OCI-M1 (cell line): ENCODE data around the gene UBQLN4.
"Not testable (repeated sequence)": the region's sequence is repeated elsewhere in the genome, so short reads cannot be mapped to it uniquely, and the experiment has no call there.

ENCODE experiments used
- DNase-seq: peaks from one replicate; lab custom pipeline; 2025; lab: John Stamatoyannopoulos, UW

The UBQLN4 gene

DNA sequence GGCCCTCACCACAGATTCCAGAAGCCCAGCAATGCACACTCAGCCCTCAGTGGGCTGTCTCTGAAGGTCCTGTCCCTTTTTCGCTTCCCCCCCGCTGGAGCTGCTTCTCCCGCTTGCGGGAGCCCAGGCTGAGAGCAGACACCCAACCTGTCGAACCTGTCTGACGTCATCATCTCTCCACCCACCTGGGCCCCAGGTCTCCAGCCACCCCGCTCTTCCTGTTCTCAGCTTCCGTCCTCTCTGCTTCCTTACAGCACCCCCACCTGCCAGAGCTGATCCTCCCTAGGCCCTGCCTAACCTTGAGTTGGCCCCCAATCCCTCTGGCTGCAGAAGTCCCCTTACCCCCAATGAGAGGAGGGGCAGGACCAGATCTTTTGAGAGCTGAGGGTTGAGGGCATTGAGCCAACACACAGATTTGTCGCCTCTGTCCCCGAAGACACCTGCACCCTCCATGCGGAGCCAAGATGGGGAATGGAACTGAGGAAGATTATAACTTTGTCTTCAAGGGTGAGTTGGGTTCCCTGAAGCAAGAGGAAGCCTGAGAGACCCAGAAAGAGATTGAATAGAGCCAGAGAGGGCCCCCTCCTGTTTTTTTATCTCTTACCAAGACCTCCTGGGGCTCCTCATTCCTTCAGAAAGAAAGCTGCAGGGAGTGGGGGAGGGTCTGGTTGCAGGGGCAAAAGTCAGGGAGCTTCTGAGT, 7.5 kb upstream of the UBQLN4 start, which contains the start of gene RAB25:
Gene RAB25, plus strand, starts transcription at position 224 of the 700 bp plus-strand sequence. Its CDS starts 241 bp downstream, at position 465.
- no peak for DNase-seq

DNA sequence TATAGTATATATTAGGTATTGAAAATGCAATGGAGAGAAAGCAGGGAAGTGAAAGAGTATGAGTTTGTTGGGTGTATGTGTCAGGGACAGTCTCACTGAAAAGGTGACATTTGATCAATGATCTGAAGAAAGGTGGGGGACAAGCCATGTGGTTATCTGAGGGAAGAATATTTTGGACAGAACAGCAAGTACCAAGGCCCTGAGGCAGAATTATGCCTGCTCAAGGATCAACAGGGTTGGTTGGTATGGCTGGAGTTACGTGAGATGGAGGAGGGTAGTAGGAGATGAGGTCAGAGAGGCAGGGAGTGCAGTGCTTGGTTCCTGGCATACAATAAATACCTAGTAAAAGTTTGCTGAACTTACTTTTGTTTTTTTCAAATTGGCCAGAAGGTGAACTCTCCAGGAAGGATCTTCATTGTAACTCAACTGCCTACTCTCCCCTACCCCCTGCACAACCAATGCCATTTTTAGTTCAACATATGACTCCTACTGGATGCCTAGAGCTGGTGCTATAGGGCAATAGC, 2.8 kb upstream of the UBQLN4 start:
- peak; percentile 17 for DNase-seq

DNA sequence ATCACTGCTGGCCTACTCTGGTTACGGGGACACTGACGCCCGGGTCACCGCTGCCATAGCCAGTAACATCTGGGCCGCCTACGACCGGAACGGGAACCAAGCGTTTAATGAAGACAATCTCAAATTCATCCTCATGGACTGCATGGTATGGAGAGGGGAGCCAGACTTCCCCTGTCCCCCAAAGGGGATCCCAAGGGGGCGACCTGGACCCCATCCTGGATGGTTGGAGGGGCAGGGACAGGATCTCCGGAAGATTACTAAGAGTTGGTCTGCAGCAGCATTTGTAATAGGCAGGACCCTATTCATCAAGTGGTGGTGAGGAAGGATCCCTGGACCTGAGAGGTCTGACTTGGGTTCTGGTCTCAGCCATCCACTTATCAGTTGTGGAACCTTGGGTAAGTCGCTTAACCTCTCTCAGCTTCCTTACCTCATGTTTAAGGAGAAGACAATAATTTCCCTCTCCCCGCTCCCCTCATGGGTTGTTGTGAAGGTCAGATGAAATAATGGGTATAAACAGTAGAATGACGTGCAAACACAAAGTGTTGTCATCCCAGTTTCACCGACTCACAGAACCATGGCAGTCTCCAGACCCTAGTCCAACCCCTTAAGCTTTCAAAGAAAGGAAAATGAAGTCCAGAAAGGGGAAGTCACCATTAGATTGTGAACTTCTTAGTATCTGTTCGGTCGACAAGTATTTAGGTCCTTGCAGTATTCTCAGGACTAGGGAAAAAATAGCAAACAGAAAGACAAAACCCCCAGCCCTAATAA, 1.9 kb upstream of the UBQLN4 start:
- peak; percentile 77 for DNase-seq

DNA sequence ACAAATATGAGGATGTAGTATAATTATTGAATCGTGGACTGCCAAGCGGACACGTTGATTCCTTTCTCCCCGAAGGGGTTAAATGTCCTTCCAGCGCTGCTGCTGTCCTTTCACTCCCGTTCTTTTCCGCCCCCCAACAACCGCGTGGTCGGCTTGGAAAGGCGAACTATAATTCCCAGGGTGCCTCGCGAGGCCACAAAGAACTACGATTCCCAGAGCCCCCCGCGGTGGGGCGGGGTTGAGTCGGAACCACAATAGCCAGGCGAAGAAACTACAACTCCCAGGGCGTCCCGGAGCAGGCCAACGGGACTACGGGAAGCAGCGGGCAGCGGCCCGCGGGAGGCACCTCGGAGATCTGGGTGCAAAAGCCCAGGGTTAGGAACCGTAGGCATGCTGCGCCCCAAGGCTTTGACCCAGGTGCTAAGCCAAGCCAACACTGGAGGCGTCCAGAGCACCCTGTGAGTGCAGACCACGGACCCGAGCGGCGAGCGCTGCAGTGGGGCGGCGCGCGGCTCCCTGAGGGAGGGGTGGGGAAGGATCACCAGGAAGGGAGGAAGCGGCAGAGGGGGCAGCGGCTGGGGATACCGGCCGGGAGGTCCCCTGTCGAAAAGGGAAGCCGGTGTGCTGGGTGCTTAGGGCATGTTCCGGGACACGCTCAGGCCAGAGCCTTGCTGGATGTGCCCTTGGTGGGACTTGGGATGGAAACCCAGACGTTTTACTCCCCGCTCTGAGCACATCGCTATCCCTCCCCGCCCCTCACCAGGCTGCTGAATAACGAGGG, 1.1 kb upstream of the UBQLN4 start, which contains the start of gene LAMTOR2:
Gene LAMTOR2, plus strand, starts transcription at position 283 of the 781 bp plus-strand sequence. Its CDS starts 108 bp downstream, at position 391.
- DNase-seq = peak; percentile 99

DNA sequence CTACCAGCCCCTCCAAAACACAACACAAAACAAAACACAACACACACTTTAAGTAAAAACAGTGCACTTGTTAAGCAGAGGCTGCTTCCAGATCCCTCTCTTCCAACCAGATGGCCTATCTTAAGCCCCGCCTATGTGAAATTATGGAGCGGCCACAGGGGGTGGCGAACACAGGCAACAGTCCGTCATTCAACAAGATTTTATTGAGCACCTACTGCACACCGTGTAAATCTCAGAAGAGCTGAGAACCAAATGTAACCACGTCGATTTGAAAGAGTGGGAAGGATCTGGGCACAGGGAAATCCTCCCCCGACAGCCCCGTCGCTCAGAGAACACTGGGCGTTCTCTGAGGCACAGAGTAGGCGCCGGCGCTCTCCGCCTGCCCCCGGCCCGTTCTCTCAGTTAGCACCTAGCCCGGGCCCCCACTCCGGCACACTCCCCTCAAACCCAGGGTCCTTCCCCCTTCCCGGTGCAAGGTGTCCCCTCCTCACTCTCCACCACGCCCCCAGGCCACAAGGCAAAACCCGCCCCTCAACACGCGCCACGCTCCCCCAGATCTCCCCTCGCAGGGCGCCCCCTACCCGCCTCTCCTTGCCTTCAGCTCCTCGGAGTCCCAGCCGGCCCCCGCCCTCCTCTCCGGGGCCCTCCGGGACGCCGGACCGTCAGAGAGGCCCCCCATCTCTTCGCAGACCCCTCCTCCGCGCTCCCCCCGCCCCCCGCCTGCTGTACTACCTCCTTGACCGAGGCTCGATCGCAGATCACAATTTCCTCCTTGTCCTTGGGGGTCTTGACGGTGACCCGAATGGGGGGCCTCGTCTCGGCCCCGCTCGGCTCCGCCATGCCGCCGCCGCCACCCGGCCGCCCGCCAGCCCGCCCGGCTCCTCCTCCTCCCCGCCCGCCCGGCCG, 483 bp downstream of the UBQLN4 start:
- DNase-seq = peak; percentile 82

DNA sequence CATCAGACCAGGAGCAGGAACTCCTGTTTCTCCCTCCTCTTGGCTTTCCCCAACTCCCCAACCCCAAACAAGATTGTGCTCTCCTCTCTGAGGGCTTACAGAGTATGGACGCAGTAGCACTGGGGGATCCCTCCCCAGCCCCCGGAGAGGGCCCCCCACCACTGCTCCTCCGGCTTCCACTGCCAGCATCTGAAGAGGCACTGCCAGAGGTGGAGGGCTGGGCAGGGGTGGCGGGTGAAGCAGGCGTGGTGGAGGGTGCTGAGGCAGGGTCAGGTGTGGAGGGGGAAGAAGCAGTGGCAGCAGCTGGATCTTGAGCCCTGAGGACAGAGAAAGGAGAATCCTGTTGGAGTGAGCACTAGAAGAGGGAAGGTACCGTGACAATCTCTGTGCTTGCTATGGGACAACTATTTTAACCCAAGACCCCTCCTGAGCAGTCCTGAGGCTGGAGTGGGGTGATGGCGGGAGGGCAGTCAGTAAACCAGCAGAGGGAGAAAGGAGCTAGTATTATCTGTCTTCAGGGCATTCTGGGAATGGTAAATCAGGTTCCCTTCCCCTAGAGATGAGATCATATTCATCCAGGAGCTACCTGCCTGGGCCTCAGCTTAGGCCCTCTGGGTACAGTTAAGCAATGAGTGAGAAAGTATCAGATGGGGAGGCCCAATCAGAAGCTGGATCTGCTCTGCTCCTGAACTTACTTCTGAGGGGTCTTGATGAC, 2.4 kb downstream of the UBQLN4 start:
- no peak for DNase-seq

DNA sequence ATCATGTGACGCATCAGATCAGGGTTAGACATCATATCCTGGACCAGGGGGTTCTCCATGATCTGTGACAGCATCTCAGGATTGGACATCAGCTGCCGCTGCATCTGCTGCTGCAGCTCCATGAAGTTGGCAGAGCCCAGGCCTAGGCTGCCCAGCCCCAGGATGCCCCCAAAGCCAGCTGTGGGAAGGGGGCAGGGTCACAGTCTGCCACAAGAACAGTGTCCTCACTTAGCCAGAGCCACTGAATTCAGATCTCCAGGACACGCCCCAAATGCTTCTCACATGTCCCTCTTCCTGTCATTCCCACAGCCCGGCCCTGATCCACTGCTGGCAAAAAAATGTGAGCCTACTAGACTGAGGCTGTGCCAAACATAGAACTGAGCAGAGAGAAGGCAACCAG, 3.2 kb downstream of the UBQLN4 start:
- DNase-seq = no peak

DNA sequence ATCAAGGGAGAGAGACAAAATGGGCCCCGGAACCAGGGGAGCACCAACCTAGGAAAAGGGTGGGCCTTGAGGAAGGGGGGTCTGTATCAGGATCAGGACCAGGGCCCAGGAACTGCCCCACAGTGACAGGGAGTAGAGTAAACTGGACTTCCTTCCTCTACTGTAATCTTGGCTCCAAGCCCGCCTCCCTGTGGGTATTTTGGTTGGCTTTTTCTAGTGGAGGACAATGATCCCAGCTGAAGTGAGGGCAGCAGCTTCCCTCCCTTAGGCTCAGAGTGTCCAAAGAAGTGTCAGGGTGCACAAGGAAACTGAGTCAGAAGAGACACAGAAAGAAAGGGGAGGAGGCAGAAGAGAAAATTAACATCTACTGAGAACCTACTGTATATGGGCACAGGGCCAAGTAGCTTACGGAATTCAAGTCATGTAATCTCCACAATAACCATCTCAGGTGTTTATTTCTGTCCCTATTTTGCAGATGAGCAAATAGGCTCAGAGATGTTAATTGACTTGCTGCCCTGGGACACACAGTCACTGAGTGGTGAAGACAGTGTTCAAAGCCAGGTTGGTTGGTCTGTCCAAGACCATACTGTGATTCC, 4.8 kb downstream of the UBQLN4 start:
- DNase-seq = no peak

DNA sequence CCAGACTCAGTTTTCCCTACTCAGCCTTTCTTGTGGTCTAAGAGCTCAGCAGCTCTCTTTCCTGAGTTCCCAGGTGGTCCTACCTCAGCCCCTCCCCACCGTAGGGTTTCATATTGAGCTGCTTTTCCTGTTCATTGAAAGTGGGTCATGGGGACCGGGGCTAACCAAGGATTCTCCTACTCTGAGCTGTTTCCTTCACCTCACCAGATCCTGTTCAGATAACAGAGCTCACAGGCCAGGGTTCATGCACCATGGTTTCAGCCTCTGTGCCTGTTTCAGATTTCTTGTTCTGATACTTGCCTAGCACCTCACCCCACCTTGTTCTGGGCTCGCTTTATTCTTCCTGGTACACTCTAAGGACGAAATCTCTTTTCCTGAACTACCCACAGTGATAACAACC, 8.5 kb downstream of the UBQLN4 start:
- DNase-seq = no peak

DNA sequence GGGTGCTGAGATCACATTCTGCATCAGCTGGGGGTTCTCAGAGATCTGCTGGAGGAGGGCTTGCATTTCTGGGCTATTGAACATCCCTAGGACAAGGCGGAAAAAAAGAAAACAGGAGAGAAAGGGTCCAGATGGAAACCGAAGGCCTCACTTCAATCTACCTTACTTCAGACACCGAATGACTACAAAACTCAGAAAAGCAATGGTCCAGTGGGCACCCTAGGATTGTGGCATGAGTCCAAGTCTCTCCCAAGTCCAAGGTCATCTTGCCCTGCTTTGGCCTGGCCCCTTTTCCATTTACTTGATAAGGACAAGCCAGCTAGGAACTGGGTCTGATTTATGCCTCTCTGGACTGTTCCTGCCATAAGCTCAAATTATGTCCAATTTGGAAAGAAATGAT, 10.8 kb downstream of the UBQLN4 start:
- no peak for DNase-seq

DNA sequence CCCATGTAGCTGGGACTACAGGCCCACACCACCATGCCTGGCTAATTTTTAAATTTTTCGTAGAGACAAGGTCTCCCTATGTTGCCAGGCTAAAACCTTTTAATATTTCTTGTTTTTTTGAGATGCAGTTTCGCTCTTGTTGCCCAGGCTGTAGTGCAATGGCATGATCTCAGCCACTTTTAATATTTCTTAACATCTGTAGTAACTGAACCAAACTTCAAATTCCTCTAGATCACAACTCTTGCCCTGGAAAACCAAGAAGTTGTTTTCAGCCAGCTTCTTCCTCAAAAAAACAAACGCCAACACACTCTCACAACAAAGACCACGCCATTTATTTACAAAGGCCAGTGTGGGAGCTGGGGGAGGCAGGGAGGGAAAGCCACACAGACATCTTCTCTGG, 18.6 kb downstream of the UBQLN4 start:
- not testable (repeated sequence) for DNase-seq

DNA sequence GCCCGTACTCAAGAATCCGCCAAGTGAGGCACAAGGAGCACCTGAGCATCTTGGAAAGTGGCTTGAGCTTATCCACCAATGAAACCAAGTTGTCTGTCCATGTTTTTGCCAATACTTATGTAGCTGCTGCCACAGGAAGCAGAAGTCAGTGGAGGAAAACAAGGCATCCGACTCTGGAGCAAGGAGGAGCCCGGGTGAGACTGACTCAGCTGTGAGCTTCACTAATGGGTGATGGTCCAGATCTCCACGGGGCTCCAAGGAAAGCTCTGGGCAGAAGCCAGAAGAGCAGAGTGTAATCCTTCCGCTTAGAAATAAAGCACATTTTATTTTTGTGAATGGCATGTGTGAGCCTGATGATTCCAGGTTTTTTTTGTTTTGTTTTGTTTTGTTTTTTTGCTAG, 20.6 kb downstream of the UBQLN4 start:
- no peak for DNase-seq

DNA sequence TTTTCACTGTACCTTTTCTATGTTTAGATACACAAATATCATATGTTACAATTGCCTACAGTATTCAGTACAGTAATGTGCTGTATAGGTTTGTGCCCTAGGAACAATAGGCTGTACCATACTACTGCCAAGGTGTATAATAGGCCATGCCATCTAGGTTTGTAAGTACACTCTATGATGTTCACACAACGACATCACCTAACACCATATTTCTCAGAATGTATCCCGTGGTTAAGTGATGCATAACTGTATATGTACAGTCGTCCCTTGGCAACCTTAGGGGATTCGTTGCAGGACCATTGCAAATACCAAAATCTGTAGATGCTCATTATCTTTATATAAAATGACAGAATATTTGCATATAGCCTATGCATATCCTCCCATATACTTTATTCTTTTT, 27.0 kb downstream of the UBQLN4 start:
- no peak for DNase-seq

DNA sequence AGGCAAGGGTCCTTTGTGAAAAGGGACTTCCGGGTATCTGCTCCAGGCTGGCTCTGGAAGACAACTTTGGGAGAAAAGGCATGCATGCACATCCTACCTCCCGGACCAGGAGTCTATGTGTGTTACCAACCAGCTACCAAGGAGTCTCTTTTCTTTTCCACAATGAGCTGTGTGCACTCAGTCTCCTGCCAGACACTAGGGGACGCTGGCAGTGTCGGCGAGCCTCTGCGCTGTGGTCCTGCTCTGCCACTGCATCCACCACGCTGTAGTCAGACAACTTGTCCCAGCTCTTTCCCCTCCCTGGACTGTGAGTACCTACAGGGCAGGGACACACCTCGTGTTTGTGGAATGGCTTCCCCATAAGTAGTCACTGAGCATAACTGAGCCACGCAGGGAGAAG, 27.7 kb downstream of the UBQLN4 start:
- DNase-seq = peak; percentile 80

DNA sequence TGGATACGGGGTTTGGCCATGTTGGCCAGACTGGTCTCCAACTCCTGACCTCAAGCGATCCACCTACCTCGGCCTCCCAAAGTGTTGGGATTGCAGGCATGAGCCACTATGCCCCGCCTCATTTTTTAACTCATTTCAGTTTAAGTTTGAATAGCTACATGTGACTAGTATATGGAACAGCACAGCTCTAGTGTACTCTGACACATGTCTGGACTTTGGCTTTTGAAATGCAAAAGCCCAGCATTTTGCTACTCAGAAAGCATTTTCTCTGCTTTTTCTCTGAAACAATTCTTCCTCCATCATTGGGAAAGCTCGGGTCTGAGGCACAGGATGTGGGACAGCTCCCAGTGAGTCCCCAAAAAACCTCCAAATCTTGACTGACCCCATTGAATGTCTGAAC, 28.8 kb downstream of the UBQLN4 start:
- no peak for DNase-seq

DNA sequence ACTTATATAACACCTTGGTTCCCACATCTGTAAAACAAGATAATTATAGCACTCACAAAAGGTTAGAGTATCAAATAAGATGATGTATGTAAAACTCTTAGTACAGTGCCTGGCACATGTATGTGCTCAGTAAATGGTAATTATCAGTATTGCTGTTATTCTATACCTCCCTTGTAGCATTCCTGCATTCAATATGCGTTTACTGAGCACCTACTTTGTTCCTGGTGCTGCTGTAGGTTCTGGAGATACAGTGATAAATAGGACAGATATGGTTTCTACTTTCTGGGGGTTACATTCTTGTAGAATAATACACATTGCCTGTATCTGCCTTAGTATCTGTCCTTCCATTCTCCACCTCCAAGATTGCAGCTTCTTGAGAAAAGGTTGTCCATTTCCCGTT, 31.6 kb downstream of the UBQLN4 start:
- no peak for DNase-seq

DNA sequence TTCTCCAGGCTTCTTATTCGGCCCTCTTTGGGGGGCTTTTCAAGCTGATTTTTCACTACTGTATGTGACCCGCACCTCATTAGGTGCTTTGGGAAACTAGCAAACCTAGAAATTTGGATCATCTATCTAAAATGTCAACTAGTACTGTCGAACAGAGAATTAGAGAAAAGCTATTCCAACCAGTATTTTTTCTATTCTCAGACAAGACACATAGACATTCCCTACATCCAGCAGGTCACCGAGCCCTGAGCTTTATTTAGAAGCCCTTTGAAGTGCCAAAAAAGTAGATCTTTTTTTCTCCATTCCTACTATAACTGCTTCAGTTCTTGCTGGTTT, 32.5 kb downstream of the UBQLN4 start:
- no peak for DNase-seq

DNA sequence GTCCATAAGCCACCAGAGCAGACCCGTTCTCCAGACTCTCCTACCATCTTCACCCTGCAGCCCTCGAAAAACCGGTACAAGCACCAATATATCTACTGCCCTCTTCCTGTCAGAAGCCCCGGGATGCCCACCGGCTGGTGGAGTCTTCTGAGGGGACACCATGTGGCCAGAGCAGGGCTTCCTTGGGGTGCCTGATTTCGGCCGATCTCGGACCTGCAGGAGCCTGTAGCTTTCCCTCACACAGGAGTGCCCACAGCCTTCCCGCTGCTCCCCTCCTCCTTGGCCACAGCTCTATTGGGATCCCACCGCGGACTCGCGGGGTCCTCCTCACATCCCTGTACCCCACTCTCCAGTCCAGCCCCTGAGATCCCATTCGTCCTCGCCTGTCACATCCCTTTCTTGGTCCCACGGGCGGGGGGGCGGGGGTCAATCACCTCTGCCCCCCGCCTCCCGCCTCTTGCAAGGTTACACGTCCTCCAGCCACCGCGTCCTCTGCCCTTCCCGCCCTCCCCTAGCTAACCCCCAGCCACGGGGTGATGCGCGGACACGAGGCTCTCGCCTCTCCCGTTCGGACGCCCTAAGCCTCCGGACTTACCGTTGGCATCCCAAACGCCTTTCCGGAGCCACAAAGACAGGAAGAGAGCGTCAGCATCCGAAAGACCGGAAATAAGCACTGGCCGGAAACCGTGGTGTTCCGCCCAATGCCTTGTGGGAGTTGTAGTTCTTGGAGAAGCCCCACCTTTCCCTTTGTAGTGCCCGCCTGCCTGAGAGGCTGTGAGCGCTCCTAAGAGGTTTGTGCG, 33.1 kb downstream of the UBQLN4 start, which contains the start of gene SSR2:
Gene SSR2, minus strand, starts transcription at position 659 of the 800 bp plus-strand sequence. CDS start 784 bp downstream, outside the sequence.
- peak; percentile 96 for DNase-seq

DNA sequence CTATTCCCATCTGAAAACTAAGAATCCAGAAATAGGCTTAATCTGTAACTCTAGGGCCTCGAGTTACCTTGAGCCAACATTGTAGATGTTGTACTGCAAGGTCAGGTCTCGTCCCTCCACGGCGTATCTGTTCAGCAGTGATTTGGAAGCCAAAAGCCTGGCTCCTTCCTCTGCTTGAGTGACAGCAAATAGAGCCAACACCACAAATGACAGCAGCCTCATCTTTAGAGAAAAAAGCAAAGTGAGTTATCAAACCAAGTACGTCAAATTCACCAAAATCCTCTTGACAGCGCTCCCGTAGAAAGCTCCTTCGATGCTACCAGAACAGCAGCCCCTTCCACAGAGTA, 33.7 kb downstream of the UBQLN4 start:
- DNase-seq = no peak
